GM12873 (cell line): ENCODE measurements around the gene GATA1.

ENCODE experiments used
- CTCF ChIP-seq: IDR thresholded peaks from 2 replicates; pipeline ENCODE4 v1.5.1; 2012; ENCODE audit warnings: low read depth, mild to moderate bottlenecking, moderate library complexity, low read length, control low read depth; ENCODE audit not compliant: insufficient read depth; ENCODE audit errors: missing control alignments

Gene GATA1

GRCh38 chrX:48801280-48802088 is 15.1 kb downstream of the GATA1 start, which contains the start of gene HDAC6:
Gene HDAC6, plus strand, starts transcription at chrX:48802067. Its CDS starts 626 bp downstream, at chrX:48802693.
- no peak for TF ChIP-seq CTCF

GRCh38 chrX:48802089-48802904 is 15.9 kb downstream of the GATA1 start:
- TF ChIP-seq CTCF, result no peak

GRCh38 chrX:48802905-48803200 is 16.5 kb downstream of the GATA1 start:
- TF ChIP-seq CTCF, result no peak

GRCh38 chrX:48806081-48806480 is 19.7 kb downstream of the GATA1 start:
- TF ChIP-seq CTCF, result no peak

- TF ChIP-seq CTCF, result no peak
Observed at GRCh38 chrX:48813644-48814043, 27.3 kb downstream of the GATA1 start.

- no peak for TF ChIP-seq CTCF
Observed at GRCh38 chrX:48814722-48815121, 28.3 kb downstream of the GATA1 start.

- no peak for TF ChIP-seq CTCF
Observed at GRCh38 chrX:48815266-48815665, 28.9 kb downstream of the GATA1 start.
